ENCODE measurements around the gene C3orf18. TPM values are rescaled to one million over a fixed set of nuclear protein-coding genes. Genes with fewer than 3 reads are reported as not detected.

C3orf18 gene
- total RNA-seq, 1 donor from 2014 or later: 8.9 TPM

- no peak for TF ChIP-seq CTCF (conservative IDR thresholded peaks at IDR 0.05; ENCODE audit: low read depth, low read length)
- DNase-seq (ENCODE audit: low read depth): no peak
- H3K4me3 ChIP-seq (ENCODE audit: low read depth, low read length): no peak overlapping the region
Observed at GRCh38 chr3:50551054-50551659, 16.4 kb downstream of the C3orf18 start.

- no peak for DNase-seq (ENCODE audit: low read depth)
- peak; percentile 74 for TF ChIP-seq CTCF (conservative IDR thresholded peaks at IDR 0.05; ENCODE audit: low read depth, low read length)
- H3K4me3 ChIP-seq (ENCODE audit: low read depth, low read length): no peak overlapping the region
Observed at GRCh38 chr3:50550079-50550736, 17.3 kb downstream of the C3orf18 start.

GRCh38 chr3:50549226-50549625, 18.3 kb downstream of the C3orf18 start:
- no peak for DNase-seq (ENCODE audit: low read depth)
- TF ChIP-seq CTCF (conservative IDR thresholded peaks at IDR 0.05; ENCODE audit: low read depth, low read length): no peak
- no peak overlapping the region for H3K4me3 ChIP-seq (ENCODE audit: low read depth, low read length)

GRCh38 chr3:50545781-50546180, 21.8 kb downstream of the C3orf18 start:
- no peak overlapping the region for H3K4me3 ChIP-seq (ENCODE audit: low read depth, low read length)
- no peak for DNase-seq (ENCODE audit: low read depth)
- no peak for TF ChIP-seq CTCF (conservative IDR thresholded peaks at IDR 0.05; ENCODE audit: low read depth, low read length)

GRCh38 chr3:50542177-50543034, 25.1 kb downstream of the C3orf18 start:
- DNase-seq (ENCODE audit: low read depth): no peak
- TF ChIP-seq CTCF (conservative IDR thresholded peaks at IDR 0.05; ENCODE audit: low read depth, low read length): peak; percentile 94
- H3K4me3 ChIP-seq (ENCODE audit: low read depth, low read length): no peak overlapping the region

- no peak overlapping the region for H3K4me3 ChIP-seq (ENCODE audit: low read depth, low read length)
- no peak for DNase-seq (ENCODE audit: low read depth)
- TF ChIP-seq CTCF (conservative IDR thresholded peaks at IDR 0.05; ENCODE audit: low read depth, low read length): no peak
Observed at GRCh38 chr3:50539356-50540286, 27.9 kb downstream of the C3orf18 start.

All from epithelial cell of proximal tubule (primary cell).